Glutamatergic neuron (in vitro differentiated cells): ENCODE results near the gene ZCCHC14. TPM values are rescaled to one million over a fixed set of nuclear protein-coding genes. Genes with fewer than 3 reads are reported as not detected.

Source experiments
- DNase-seq: peaks from one replicate; pipeline ENCODE4 v3.0.0; 2022
- H3K27ac Mint-ChIP-seq: one replicate; pipeline ENCODE4 v1.8.0; 2020; ENCODE audit warnings: mild to moderate bottlenecking, mixed read lengths, inconsistent platforms; ENCODE audit not compliant: unreplicated experiment
- H3K27me3 Mint-ChIP-seq: one replicate; pipeline ENCODE4 v1.8.0; 2020; ENCODE audit warnings: mild to moderate bottlenecking, moderate library complexity, mixed read lengths, inconsistent platforms; ENCODE audit not compliant: unreplicated experiment
- H3K36me3 Mint-ChIP-seq: one replicate; pipeline ENCODE4 v1.8.0; 2020; ENCODE audit warnings: mild to moderate bottlenecking, mixed read lengths, inconsistent platforms; ENCODE audit not compliant: unreplicated experiment
- H3K4me1 Mint-ChIP-seq: one replicate; pipeline ENCODE4 v1.8.0; 2020; ENCODE audit warnings: mild to moderate bottlenecking, low read depth, mixed read lengths, inconsistent platforms; ENCODE audit not compliant: unreplicated experiment
- H3K4me3 Mint-ChIP-seq: one replicate; pipeline ENCODE4 v1.8.0; 2020; ENCODE audit warnings: mild to moderate bottlenecking, mixed read lengths, inconsistent platforms; ENCODE audit not compliant: unreplicated experiment
- H3K9me3 Mint-ChIP-seq: one replicate; pipeline ENCODE4 v1.8.0; 2020; ENCODE audit warnings: mild to moderate bottlenecking, moderate library complexity, mixed read lengths, inconsistent platforms; ENCODE audit not compliant: unreplicated experiment
- CTCF ChIP-seq: fragments of 200-600 bp; sonication (generic); IDR thresholded peaks from one replicate; pipeline ENCODE4 v1.5.0; 2021; ENCODE audit not compliant: partially characterized antibody, unreplicated experiment
- total RNA-seq: library from RNA; stranded (reverse); fragmentation: NEBNext Ultra II Directional; extraction: Animal tissue kit (Norgen Biotek cat#: 25700); gene quantifications from one replicate; pipeline ENCODE4 v1.2.1, GENCODE V29; 2021; ENCODE audit not compliant: unreplicated experiment

ZCCHC14 gene
- total RNA-seq, 1 donor from 2014 or later, result 29.2 TPM

DNA sequence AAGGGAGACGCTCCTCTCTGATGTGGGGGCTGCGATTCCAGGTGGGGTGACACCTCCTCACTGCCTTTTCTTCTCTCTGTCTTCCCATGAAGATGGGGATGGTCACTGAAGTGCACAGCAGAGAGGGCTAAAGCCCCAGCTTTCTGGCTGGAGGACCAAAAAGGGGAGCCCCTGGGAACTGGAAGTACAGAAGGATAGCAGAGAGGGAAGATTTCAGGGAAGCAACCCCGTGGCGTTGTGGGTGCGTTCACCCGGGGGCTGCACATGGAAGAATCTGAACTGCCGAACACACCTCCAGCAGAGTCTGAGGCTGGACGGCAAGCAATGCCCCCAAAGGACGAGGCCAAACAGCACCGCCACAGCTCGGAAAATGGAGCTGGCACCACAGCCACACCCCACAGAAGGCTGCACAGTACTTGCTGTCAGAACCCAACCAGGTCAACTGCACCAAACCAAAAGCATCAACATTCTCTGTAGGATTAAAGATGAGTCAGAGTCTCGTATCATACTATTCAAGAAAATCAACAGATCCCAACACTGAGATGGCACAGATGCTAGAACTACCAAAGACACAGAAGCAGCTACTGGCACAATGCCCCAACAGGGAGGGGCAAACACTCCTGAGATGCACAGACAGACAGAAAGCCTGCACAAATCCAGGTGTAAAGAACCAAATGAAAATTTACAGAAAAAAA, 50.8 kb downstream of the ZCCHC14 start:
- no peaks in the 10 kb centered on the region for H3K27me3 Mint-ChIP-seq
- no peaks in the 10 kb centered on the region for H3K4me1 Mint-ChIP-seq
- H3K36me3 Mint-ChIP-seq, result peaks cover 13% of the 10 kb centered on the region
- H3K27ac Mint-ChIP-seq, result no peak overlapping the region
- H3K9me3 Mint-ChIP-seq, result peaks cover 2% of the 10 kb centered on the region
- no peak overlapping the region for H3K4me3 Mint-ChIP-seq
- no peak for TF ChIP-seq CTCF
- DNase-seq, result no peak

DNA sequence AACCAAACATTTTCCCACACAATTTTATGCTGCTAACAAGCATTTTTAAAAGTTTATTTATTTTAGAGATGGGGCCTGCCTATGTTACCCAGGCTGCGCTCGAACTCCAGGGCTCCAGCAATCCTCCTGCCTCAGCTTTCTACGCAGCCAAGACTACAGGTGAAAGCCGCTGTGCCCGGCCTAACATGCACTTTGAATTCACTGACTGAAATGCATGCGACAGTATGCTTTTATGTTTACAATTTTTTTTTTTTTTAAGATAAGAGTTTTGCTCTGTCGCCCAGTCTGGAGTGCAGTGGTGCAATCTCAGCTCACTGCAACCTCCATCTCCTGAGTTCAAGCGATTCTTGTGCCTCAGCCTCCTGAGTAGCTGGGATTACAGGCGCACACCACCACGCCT, 52.9 kb downstream of the ZCCHC14 start:
- DNase-seq, result no peak
- Mint-ChIP-seq H3K27me3 (no peaks in the 10 kb centered on the region), H3K27ac (no peak overlapping the region), H3K4me3 (no peak overlapping the region), H3K4me1 (peaks cover 5% of the 10 kb centered on the region), H3K36me3 (peaks cover 8% of the 10 kb centered on the region), H3K9me3 (no peaks in the 10 kb centered on the region)
- TF ChIP-seq CTCF, result no peak

- no peak for DNase-seq
- no peak overlapping the region for H3K4me3 Mint-ChIP-seq
- H3K4me1 Mint-ChIP-seq, result peaks cover 10% of the 10 kb centered on the region
- H3K27ac Mint-ChIP-seq, result no peak overlapping the region
- no peaks in the 10 kb centered on the region for H3K9me3 Mint-ChIP-seq
- H3K36me3 Mint-ChIP-seq, result no peaks in the 10 kb centered on the region
- no peak for TF ChIP-seq CTCF
- no peaks in the 10 kb centered on the region for H3K27me3 Mint-ChIP-seq
Measured at GRCh38 chr16:87438611-87438985, 54.2 kb downstream of the ZCCHC14 start.

GRCh38 chr16:87437911-87438610, 54.8 kb downstream of the ZCCHC14 start:
- Mint-ChIP-seq H3K9me3 (peaks cover 2% of the 10 kb centered on the region), H3K27ac (no peak overlapping the region), H3K36me3 (peaks cover 3% of the 10 kb centered on the region), H3K27me3 (peaks cover 1% of the 10 kb centered on the region), H3K4me1 (peaks cover 12% of the 10 kb centered on the region), H3K4me3 (no peak overlapping the region)
- TF ChIP-seq CTCF, result no peak
- DNase-seq, result no peak

- Mint-ChIP-seq H3K27ac (no peak overlapping the region), H3K4me1 (peaks cover 15% of the 10 kb centered on the region), H3K27me3 (peaks cover 1% of the 10 kb centered on the region), H3K4me3 (no peak overlapping the region), H3K9me3 (peaks cover 2% of the 10 kb centered on the region), H3K36me3 (peaks cover 5% of the 10 kb centered on the region)
- TF ChIP-seq CTCF, result no peak
- DNase-seq, result no peak
Measured at GRCh38 chr16:87437327-87437726, 55.5 kb downstream of the ZCCHC14 start.
